Measurements from ENCODE around the gene NAV3. TPM values are rescaled to one million over a fixed set of nuclear protein-coding genes. Genes with fewer than 3 reads are reported as not detected.

NAV3 gene
- total RNA-seq, 5 donors from 2014 or later (not counting 1 experiment from before 2014, with no cell fraction given) = 0.26 TPM; not detected in 4

DNA sequence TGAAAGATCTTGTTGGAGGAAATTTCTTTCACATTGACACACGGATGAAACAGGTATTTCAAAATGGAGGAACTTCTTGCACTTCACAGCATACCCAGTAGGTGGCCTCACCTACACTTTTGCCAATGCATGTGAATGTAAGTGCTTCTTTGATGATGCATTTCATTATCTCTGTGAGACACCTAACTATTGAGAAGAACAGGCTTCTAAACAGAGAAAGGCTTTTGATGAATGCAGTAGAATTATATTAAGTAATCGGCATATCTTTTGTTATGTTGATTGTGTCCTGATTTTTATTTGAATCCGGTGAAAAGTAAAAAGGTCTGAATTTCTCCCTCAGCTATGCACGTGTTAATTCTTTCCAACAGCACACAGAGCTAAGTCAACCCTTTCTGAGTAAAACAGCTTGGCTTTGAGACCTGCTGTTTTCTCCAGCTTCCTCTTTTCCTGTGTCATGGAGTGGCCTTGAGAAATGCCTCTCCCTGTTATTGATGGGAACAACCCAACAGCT is 399.0 kb downstream of the NAV3 start:
- ChIA-PET CTCF (no interaction called here), POLR2A (no interaction called here)
- WGBS (ENCODE audit: insufficient coverage) = no CpG with 5 or more reads among the region's 4 CpGs
- Mint-ChIP-seq H3K4me3 (no peak overlapping the region), H3K9me3 (peaks cover 0 to 4% (median 3%) of the 10 kb centered on the region in 3 donors), H3K36me3 (no peaks in the 10 kb centered on the region), H3K27ac (no peak overlapping the region), H3K4me1 (no peaks in the 10 kb centered on the region), H3K27me3 (no peaks in the 10 kb centered on the region)
- H3K9me3 ChIP-seq = no peaks in the 10 kb centered on the region
- DNase-seq = peak in 1 of 35 experiments; percentile 1
- ATAC-seq (replicated peaks in 1 of 4) = no peak
- H3K36me3 ChIP-seq (ENCODE audit: control insufficient read depth in 2 of 2, extremely low read depth in 1 of 2, insufficient read depth in 1 of 2, low read length in 1 of 2) = no peaks in the 10 kb centered on the region
- H3K4me1 ChIP-seq (ENCODE audit: control insufficient read depth in 1 of 2, extremely low read depth in 1 of 2, insufficient read depth in 2 of 2, low read length in 2 of 2) = no peaks in the 10 kb centered on the region
- H3K27me3 ChIP-seq (replicated peaks in 1 of 2; ENCODE audit: control insufficient read depth in 2 of 2, extremely low read depth in 1 of 2, insufficient read depth in 2 of 2, low read length in 1 of 2) = no peaks in the 10 kb centered on the region
- no peak overlapping the region for H3K27ac ChIP-seq (ENCODE audit: low read length)
- no peak overlapping the region for H3K4me3 ChIP-seq (ENCODE audit: control insufficient read depth in 1 of 2, extremely low read depth in 1 of 2, low read length in 1 of 2)

DNA sequence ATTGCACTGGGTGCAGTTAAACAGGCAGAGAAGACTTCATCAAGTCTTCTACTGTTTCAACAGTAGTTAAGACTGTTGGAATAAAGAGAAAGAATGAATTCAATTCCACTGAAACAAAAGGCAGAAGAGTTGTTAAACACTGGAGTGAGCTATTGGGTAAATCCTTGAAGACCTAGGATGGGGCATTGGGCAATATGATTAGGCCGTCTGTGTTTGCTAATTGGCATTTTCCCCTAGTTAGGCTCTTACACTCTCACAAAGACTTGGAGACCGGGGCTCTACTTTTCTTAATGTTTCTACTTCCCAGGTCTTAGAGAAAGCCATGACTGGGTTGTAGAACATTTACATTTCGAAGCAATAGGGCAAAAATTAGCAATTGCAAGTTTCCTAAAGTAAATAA is 402.1 kb downstream of the NAV3 start:
- no CpG with 5 or more reads among the region's 3 CpGs for WGBS (ENCODE audit: insufficient coverage)
- no peaks in the 10 kb centered on the region for H3K36me3 Mint-ChIP-seq
- H3K4me3 Mint-ChIP-seq = no peak overlapping the region
- DNase-seq (no peak), ATAC-seq (replicated peaks in 1 of 4) (no peak)
- H3K27ac ChIP-seq (ENCODE audit: low read length) = no peak overlapping the region
- ChIA-PET POLR2A (no interaction called here), CTCF (no interaction called here)
- H3K36me3 ChIP-seq (ENCODE audit: control insufficient read depth in 2 of 2, extremely low read depth in 1 of 2, insufficient read depth in 1 of 2, low read length in 1 of 2) = no peaks in the 10 kb centered on the region
- no peak overlapping the region for H3K4me3 ChIP-seq (ENCODE audit: control insufficient read depth in 1 of 2, extremely low read depth in 1 of 2, low read length in 1 of 2)
- no peaks in the 10 kb centered on the region for H3K4me1 Mint-ChIP-seq
- H3K9me3 ChIP-seq = no peaks in the 10 kb centered on the region
- H3K27me3 ChIP-seq (replicated peaks in 1 of 2; ENCODE audit: control insufficient read depth in 2 of 2, extremely low read depth in 1 of 2, insufficient read depth in 2 of 2, low read length in 1 of 2) = no peaks in the 10 kb centered on the region
- H3K9me3 Mint-ChIP-seq = peaks cover 0 to 3% (median 0%) of the 10 kb centered on the region in 3 donors
- H3K4me1 ChIP-seq (ENCODE audit: control insufficient read depth in 1 of 2, extremely low read depth in 1 of 2, insufficient read depth in 2 of 2, low read length in 2 of 2) = no peaks in the 10 kb centered on the region
- H3K27me3 Mint-ChIP-seq = no peaks in the 10 kb centered on the region
- no peak overlapping the region for H3K27ac Mint-ChIP-seq

GRCh38 chr12:78236264-78236663 is 405.6 kb downstream of the NAV3 start:
- no CpG with 5 or more reads among the region's 1 CpG for WGBS (ENCODE audit: insufficient coverage)
- Histone ChIP-seq H3K36me3 (ENCODE audit: control insufficient read depth in 2 of 2, extremely low read depth in 1 of 2, insufficient read depth in 1 of 2, low read length in 1 of 2) (no peaks in the 10 kb centered on the region), H3K27me3 (replicated peaks in 1 of 2; ENCODE audit: control insufficient read depth in 2 of 2, extremely low read depth in 1 of 2, insufficient read depth in 2 of 2, low read length in 1 of 2) (no peaks in the 10 kb centered on the region), H3K4me1 (ENCODE audit: control insufficient read depth in 1 of 2, extremely low read depth in 1 of 2, insufficient read depth in 2 of 2, low read length in 2 of 2) (no peaks in the 10 kb centered on the region), H3K4me3 (ENCODE audit: control insufficient read depth in 1 of 2, extremely low read depth in 1 of 2, low read length in 1 of 2) (no peak overlapping the region), H3K9me3 (no peaks in the 10 kb centered on the region), H3K27ac (ENCODE audit: low read length) (no peak overlapping the region)
- DNase-seq (no peak), ATAC-seq (replicated peaks in 1 of 4) (no peak)
- H3K9me3 Mint-ChIP-seq = peaks cover 0 to 5% (median 4%) of the 10 kb centered on the region in 3 donors
- no peak overlapping the region for H3K27ac Mint-ChIP-seq
- no peaks in the 10 kb centered on the region for H3K36me3 Mint-ChIP-seq
- H3K27me3 Mint-ChIP-seq = no peaks in the 10 kb centered on the region
- no peak overlapping the region for H3K4me3 Mint-ChIP-seq
- no peaks in the 10 kb centered on the region for H3K4me1 Mint-ChIP-seq
- ChIA-PET CTCF (no interaction called here), POLR2A (no interaction called here)

DNA sequence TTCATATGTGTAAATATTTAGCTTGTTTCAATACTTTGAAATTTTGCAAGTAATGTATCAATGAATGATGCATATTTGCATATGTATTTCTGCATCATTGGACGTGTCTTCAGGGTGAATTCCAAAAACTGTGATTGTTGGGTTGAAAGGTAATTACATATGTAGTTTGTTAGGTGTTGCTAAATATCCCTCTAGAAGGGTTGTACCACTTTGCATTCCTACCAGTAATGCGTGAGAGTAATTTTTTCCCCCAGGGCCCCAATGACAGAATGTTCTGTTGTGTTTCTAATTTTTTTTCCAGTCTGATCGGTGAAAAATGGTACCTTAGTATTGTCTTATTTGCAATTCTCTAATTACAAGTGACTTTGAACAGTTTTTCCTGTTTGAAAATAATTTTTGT is 408.9 kb downstream of the NAV3 start:
- Histone ChIP-seq H3K27me3 (replicated peaks in 1 of 2; ENCODE audit: control insufficient read depth in 2 of 2, extremely low read depth in 1 of 2, insufficient read depth in 2 of 2, low read length in 1 of 2) (no peaks in the 10 kb centered on the region), H3K4me3 (ENCODE audit: control insufficient read depth in 1 of 2, extremely low read depth in 1 of 2, low read length in 1 of 2) (no peak overlapping the region), H3K4me1 (ENCODE audit: control insufficient read depth in 1 of 2, extremely low read depth in 1 of 2, insufficient read depth in 2 of 2, low read length in 2 of 2) (no peaks in the 10 kb centered on the region), H3K36me3 (ENCODE audit: control insufficient read depth in 2 of 2, extremely low read depth in 1 of 2, insufficient read depth in 1 of 2, low read length in 1 of 2) (no peaks in the 10 kb centered on the region), H3K9me3 (no peaks in the 10 kb centered on the region), H3K27ac (ENCODE audit: low read length) (no peak overlapping the region)
- no peak for DNase-seq
- no peaks in the 10 kb centered on the region for H3K36me3 Mint-ChIP-seq
- H3K4me3 Mint-ChIP-seq = no peak overlapping the region
- ChIA-PET POLR2A (no interaction called here), CTCF (no interaction called here)
- ATAC-seq (replicated peaks in 1 of 4) = no peak
- no peaks in the 10 kb centered on the region for H3K4me1 Mint-ChIP-seq
- no peak overlapping the region for H3K27ac Mint-ChIP-seq
- peaks cover 10 to 14% (median 12%) of the 10 kb centered on the region in 3 donors for H3K9me3 Mint-ChIP-seq
- H3K27me3 Mint-ChIP-seq = no peaks in the 10 kb centered on the region
- whole genome bisulfite sequencing (ENCODE audit: insufficient coverage) = no CpG with 5 or more reads among the region's 3 CpGs

DNA sequence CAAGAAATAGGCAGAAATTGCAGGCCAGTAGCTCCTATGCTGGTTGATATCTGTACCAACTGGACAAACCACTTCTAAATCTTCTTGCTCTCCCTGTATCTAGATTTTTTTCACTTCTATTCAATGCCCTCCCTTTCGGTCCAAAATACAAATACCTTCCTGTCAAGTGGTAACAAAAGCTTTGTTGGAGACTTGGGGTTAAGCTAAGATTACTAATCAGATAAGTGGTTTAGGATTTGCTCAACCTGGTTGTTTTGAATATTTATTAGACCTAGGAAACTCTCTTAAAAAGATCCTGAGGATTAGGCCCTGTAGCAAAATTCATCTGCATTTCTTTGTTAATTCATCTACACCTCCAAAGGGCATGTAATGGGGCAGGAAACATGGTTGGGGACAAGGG is 410.1 kb downstream of the NAV3 start:
- ChIA-PET POLR2A (no interaction called here), CTCF (no interaction called here)
- ATAC-seq (replicated peaks in 1 of 4) (no peak), DNase-seq (no peak)
- Histone ChIP-seq H3K27me3 (replicated peaks in 1 of 2; ENCODE audit: control insufficient read depth in 2 of 2, extremely low read depth in 1 of 2, insufficient read depth in 2 of 2, low read length in 1 of 2) (no peaks in the 10 kb centered on the region), H3K4me1 (ENCODE audit: control insufficient read depth in 1 of 2, extremely low read depth in 1 of 2, insufficient read depth in 2 of 2, low read length in 2 of 2) (no peaks in the 10 kb centered on the region), H3K36me3 (ENCODE audit: control insufficient read depth in 2 of 2, extremely low read depth in 1 of 2, insufficient read depth in 1 of 2, low read length in 1 of 2) (no peaks in the 10 kb centered on the region), H3K27ac (ENCODE audit: low read length) (no peak overlapping the region), H3K4me3 (ENCODE audit: control insufficient read depth in 1 of 2, extremely low read depth in 1 of 2, low read length in 1 of 2) (no peak overlapping the region), H3K9me3 (no peaks in the 10 kb centered on the region)
- Mint-ChIP-seq H3K4me1 (no peaks in the 10 kb centered on the region), H3K4me3 (no peak overlapping the region), H3K36me3 (no peaks in the 10 kb centered on the region), H3K27ac (no peak overlapping the region), H3K9me3 (peaks cover 10 to 14% (median 12%) of the 10 kb centered on the region in 3 donors), H3K27me3 (no peaks in the 10 kb centered on the region)
- no CpG with 5 or more reads among the region's 1 CpG for WGBS (ENCODE audit: insufficient coverage)

DNA sequence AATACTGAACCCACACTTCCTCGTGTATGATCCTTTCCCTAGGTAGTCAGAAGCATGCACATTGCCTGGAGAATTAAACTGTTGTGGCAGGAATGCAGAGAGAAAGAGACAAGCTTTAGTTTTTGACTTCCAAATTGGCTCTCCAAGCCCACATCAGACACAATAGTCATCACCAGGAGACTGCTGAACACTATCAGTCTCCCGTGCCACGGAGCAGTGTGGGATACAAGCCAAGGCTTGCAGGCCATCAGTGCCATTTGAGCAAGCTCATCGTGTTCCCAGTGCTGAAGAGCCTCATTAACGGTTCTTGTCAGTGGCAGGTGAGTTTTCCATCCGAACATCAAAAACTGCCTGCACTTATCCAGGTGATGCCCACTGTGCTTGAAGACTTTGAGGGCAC is 410.8 kb downstream of the NAV3 start:
- no peak for ATAC-seq (replicated peaks in 1 of 4)
- H3K27ac Mint-ChIP-seq = no peak overlapping the region
- H3K27me3 ChIP-seq (replicated peaks in 1 of 2; ENCODE audit: control insufficient read depth in 2 of 2, extremely low read depth in 1 of 2, insufficient read depth in 2 of 2, low read length in 1 of 2) = no peaks in the 10 kb centered on the region

GRCh38 chr12:78244916-78245507 is 414.3 kb downstream of the NAV3 start:
- Mint-ChIP-seq H3K36me3 (no peaks in the 10 kb centered on the region), H3K9me3 (peaks cover 10 to 17% (median 14%) of the 10 kb centered on the region in 3 donors), H3K4me1 (no peaks in the 10 kb centered on the region), H3K4me3 (no peak overlapping the region), H3K27me3 (no peaks in the 10 kb centered on the region), H3K27ac (no peak overlapping the region)
- no CpG with 5 or more reads among the region's 2 CpGs for WGBS (ENCODE audit: insufficient coverage)
- no peaks in the 10 kb centered on the region for H3K9me3 ChIP-seq
- ATAC-seq (replicated peaks in 1 of 4) (no peak), DNase-seq (no peak)
- ChIA-PET CTCF (no interaction called here), POLR2A (no interaction called here)
- no peak overlapping the region for H3K27ac ChIP-seq (ENCODE audit: low read length)
- H3K36me3 ChIP-seq (ENCODE audit: control insufficient read depth in 2 of 2, extremely low read depth in 1 of 2, insufficient read depth in 1 of 2, low read length in 1 of 2) = no peaks in the 10 kb centered on the region
- H3K27me3 ChIP-seq (replicated peaks in 1 of 2; ENCODE audit: control insufficient read depth in 2 of 2, extremely low read depth in 1 of 2, insufficient read depth in 2 of 2, low read length in 1 of 2) = no peaks in the 10 kb centered on the region
- no peak overlapping the region for H3K4me3 ChIP-seq (ENCODE audit: control insufficient read depth in 1 of 2, extremely low read depth in 1 of 2, low read length in 1 of 2)
- H3K4me1 ChIP-seq (ENCODE audit: control insufficient read depth in 1 of 2, extremely low read depth in 1 of 2, insufficient read depth in 2 of 2, low read length in 2 of 2) = no peaks in the 10 kb centered on the region

More for the DNA sequence above, 410.8 kb downstream of the NAV3 start:
- Mint-ChIP-seq H3K36me3 (no peaks in the 10 kb centered on the region), H3K4me1 (no peaks in the 10 kb centered on the region), H3K9me3 (peaks cover 12 to 14% (median 12%) of the 10 kb centered on the region in 3 donors), H3K4me3 (no peak overlapping the region), H3K27me3 (no peaks in the 10 kb centered on the region)
- DNase-seq = no peak
- no peaks in the 10 kb centered on the region for H3K4me1 ChIP-seq (ENCODE audit: control insufficient read depth in 1 of 2, extremely low read depth in 1 of 2, insufficient read depth in 2 of 2, low read length in 2 of 2)
- ChIA-PET POLR2A (no interaction called here), CTCF (no interaction called here)
- H3K4me3 ChIP-seq (ENCODE audit: control insufficient read depth in 1 of 2, extremely low read depth in 1 of 2, low read length in 1 of 2) = no peak overlapping the region
- no peaks in the 10 kb centered on the region for H3K36me3 ChIP-seq (ENCODE audit: control insufficient read depth in 2 of 2, extremely low read depth in 1 of 2, insufficient read depth in 1 of 2, low read length in 1 of 2)
- H3K27ac ChIP-seq (ENCODE audit: low read length) = no peak overlapping the region
- WGBS (ENCODE audit: insufficient coverage) = 71% methylated on average over 4 of the region's 6 CpGs
- no peaks in the 10 kb centered on the region for H3K9me3 ChIP-seq
